SK-N-MC (cell line): ENCODE results near the gene TSSK3.

Experiments
- EZH2 ChIP-seq: fragments of 200-600 bp; sonication (generic); IDR thresholded peaks from one replicate; pipeline ENCODE4 v1.6.1; 2017; ENCODE audit warnings: antibody characterized with exemption
- FOXP2 ChIP-seq: optimal IDR thresholded peaks from 2 replicates; pipeline ENCODE3; 2011; ENCODE audit warnings: mild to moderate bottlenecking, moderate library complexity; ENCODE audit not compliant: insufficient read depth; ENCODE audit errors: extremely low read length, control extremely low read depth
- POLR2AphosphoS5 ChIP-seq: IDR thresholded peaks from 2 replicates; pipeline ENCODE4 v1.6.1; 2012; ENCODE audit warnings: mild to moderate bottlenecking, low read depth, low read length, borderline replicate concordance

DNA sequence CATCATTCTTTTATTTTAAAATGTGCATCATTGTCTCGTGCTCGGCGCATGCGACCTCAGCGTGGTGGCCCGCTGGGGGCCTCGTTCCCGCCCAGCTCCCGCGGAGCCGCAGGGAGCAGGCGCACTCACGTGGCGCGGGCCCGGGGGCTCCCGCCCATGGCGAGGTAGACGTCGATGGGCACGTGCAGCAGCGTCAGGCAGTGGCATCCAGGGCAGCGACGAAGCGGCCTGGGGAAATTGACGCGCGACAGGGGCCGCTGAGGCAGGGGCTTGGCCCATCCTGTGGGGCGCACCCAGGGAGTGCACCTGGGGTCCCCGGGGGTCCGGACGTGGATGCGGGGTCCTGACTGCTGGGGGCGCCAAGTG, 1.0 kb upstream of the TSSK3 start:
- no peak for TF ChIP-seq POLR2AphosphoS5
- TF ChIP-seq EZH2: no peak
- no peak for TF ChIP-seq FOXP2
